Measurements from ENCODE around the gene TRABD2B. TPM values are rescaled to one million over a fixed set of nuclear protein-coding genes. Genes with fewer than 3 reads are reported as not detected.

TRABD2B gene
- total and polyA plus RNA-seq, 11 donors: 0.31 to 1.1 (median 0.80) TPM

- H3K36me3 ChIP-seq: no peaks in the 10 kb centered on the region
- DNase-seq (peak in 1 of 5 donors; percentile 15), ATAC-seq (no peak)
- no peaks in the 10 kb centered on the region for H3K9me3 ChIP-seq
- WGBS, 4 donors: 92 to 95% (median 93%) methylated on average over 6 to 9 of the region's 9 CpGs
- TF ChIP-seq, protein P1, sequence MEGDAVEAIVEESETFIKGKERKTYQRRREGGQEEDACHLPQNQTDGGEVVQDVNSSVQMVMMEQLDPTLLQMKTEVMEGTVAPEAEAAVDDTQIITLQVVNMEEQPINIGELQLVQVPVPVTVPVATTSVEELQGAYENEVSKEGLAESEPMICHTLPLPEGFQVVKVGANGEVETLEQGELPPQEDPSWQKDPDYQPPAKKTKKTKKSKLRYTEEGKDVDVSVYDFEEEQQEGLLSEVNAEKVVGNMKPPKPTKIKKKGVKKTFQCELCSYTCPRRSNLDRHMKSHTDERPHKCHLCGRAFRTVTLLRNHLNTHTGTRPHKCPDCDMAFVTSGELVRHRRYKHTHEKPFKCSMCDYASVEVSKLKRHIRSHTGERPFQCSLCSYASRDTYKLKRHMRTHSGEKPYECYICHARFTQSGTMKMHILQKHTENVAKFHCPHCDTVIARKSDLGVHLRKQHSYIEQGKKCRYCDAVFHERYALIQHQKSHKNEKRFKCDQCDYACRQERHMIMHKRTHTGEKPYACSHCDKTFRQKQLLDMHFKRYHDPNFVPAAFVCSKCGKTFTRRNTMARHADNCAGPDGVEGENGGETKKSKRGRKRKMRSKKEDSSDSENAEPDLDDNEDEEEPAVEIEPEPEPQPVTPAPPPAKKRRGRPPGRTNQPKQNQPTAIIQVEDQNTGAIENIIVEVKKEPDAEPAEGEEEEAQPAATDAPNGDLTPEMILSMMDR (IDR thresholded peaks at IDR 0.05): no peak
- no peak for TF ChIP-seq POLR2A (IDR thresholded peaks at IDR 0.05)
- no peak overlapping the region for H3K27ac ChIP-seq
- H3K4me1 ChIP-seq: peaks cover 0 to 37% (median 10%) of the 10 kb centered on the region in 12 donors
- no peak overlapping the region for H3K4me3 ChIP-seq
- intact Hi-C loops (cut with DNase I): no loop called here
- H3K27me3 ChIP-seq: no peaks in the 10 kb centered on the region
Observed at GRCh38 chr1:47764461-47765046, 232.6 kb downstream of the TRABD2B start.

DNA sequence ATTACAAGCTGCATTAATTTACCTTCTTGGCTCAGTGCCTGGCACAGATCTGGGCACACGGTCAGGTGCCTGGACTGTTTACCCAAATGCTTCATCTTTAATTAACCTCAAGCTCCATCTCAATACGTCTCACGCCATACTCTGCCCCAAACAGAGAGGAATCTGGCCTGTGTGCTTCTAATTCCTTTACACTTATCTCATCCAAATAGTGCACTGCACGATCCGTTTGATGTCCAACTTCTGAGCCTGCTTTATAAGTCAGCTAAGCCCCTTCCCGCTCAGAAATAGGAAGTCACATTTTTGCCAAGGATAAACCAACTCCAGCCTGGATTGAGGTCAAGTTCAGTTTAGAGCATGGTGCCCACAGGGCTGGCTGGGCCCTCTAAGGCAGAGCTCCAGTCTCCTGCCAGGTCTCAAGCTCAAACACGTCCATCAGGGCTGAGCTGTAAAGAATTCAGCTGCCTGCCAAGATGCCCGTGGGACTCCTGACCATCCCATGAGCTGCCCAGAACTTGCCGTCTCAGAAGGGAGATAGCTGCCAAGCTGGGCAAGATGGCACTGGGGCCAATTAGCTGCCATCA, 233.5 kb downstream of the TRABD2B start:
- Histone ChIP-seq H3K4me1 (peaks cover 0 to 37% (median 10%) of the 10 kb centered on the region in 12 donors), H3K27ac (no peak overlapping the region), H3K4me3 (no peak overlapping the region), H3K9me3 (no peaks in the 10 kb centered on the region), H3K36me3 (no peaks in the 10 kb centered on the region), H3K27me3 (no peaks in the 10 kb centered on the region)
- TF ChIP-seq POLR2A (IDR thresholded peaks at IDR 0.05): no peak
- TF ChIP-seq, protein P1 (IDR thresholded peaks at IDR 0.05): no peak
- intact Hi-C loops (cut with DNase I): no loop called here
- peak in 1 of 5 donors; percentile 57 for DNase-seq
- ATAC-seq: peak in 3 of 4 donors; percentile 17 to 50 (median 29)
- WGBS, 4 donors: 44 to 51% (median 46%) methylated on average over 8 to 9 of the region's 9 CpGs

GRCh38 chr1:47761974-47762373, 235.2 kb downstream of the TRABD2B start:
- no peak for TF ChIP-seq POLR2A (IDR thresholded peaks at IDR 0.05)
- TF ChIP-seq, protein P1 (IDR thresholded peaks at IDR 0.05): no peak
- H3K4me1 ChIP-seq: peaks cover 0 to 26% (median 2%) of the 10 kb centered on the region in 12 donors
- intact Hi-C loops (cut with DNase I): no loop called here
- peak in 1 of 5 donors; percentile 0 for DNase-seq
- no peak overlapping the region for H3K27ac ChIP-seq
- WGBS, 4 donors: 64 to 75% (median 66%) methylated on average over 5 of the region's 5 CpGs
- ATAC-seq: no peak
- no peaks in the 10 kb centered on the region for H3K9me3 ChIP-seq
- H3K4me3 ChIP-seq: no peak overlapping the region
- H3K27me3 ChIP-seq: peaks cover 0 to 6% (median 0%) of the 10 kb centered on the region in 9 donors
- H3K36me3 ChIP-seq: no peaks in the 10 kb centered on the region

DNA sequence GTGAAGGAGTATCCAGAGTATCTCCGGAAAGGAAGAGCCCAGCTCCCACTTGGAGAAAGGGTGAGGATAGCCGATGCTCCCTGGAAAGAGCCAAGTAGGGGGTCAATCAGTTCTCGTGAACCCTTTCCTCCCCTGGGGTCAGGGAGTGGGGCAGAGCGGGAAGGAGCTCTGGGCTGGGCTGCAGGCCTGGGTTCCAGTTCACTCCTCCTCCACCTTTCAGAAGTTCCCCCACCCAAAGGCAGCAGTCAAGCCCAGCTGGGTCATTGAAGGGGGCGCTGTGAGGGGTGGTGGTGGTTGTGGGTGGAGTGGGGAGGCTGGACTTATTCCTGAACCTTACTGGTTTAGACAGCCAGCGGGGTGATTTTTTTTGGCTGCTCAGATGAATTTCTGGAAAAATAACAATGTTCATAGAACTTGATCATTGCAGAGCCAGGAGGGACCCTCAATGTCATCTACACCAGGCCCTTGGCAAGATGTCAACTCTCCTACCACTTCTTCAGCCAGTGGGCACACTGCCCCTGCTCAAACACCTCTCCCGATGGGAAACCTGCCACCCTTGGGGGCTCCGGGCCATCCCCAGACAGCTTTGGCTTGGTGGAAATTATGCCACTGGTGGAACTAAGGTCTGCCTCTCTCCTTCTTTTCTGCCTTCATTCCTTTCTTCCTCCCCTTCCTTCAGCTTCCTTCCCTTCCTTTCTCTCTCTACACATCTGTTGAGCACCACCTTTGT, 235.8 kb downstream of the TRABD2B start:
- intact Hi-C loops (cut with DNase I): no loop called here
- Histone ChIP-seq H3K4me3 (no peak overlapping the region), H3K9me3 (no peaks in the 10 kb centered on the region), H3K4me1 (peaks cover 0 to 26% (median 0%) of the 10 kb centered on the region in 12 donors), H3K27me3 (peaks cover 0 to 6% (median 0%) of the 10 kb centered on the region in 9 donors), H3K27ac (no peak overlapping the region), H3K36me3 (no peaks in the 10 kb centered on the region)
- no peak for TF ChIP-seq POLR2A (IDR thresholded peaks at IDR 0.05)
- TF ChIP-seq, protein P1 (IDR thresholded peaks at IDR 0.05): no peak
- DNase-seq (peak in 1 of 5 donors; percentile 18), ATAC-seq (no peak)
- WGBS, 4 donors: 80 to 84% (median 81%) methylated on average over 7 to 8 of the region's 8 CpGs
